ENCODE results near the gene KIT. TPM values are rescaled to one million over a fixed set of nuclear protein-coding genes. Genes with fewer than 3 reads are reported as not detected.
A peak's percentile ranks its signal among the peaks of the same experiment; 100 is the strongest.

Gene KIT
- total and polyA plus RNA-seq, 2 of the 4 experiments (the other 2 are of a cell fraction) = 3.3 to 5.9 TPM

GRCh38 chr4:54659749-54660535, 2.2 kb downstream of the KIT start (continued):
- TF ChIP-seq FOS (IDR thresholded peaks at IDR 0.05; ENCODE audit: low read depth, low read length) (no peak), RFX5 (IDR thresholded peaks at IDR 0.05; ENCODE audit: low read depth, low read length) (no peak), POLR2A (IDR thresholded peaks at IDR 0.05; ENCODE audit: low read depth, low read length) (no peak)

- H2AK5ac ChIP-seq (ENCODE audit: low read depth, low read length) = peak overlapping the region; percentile 15; the same call in 1 of the 2 replicates
- peak overlapping the region; percentile 68; the same call in 1 of the 2 replicates for H3K18ac ChIP-seq (ENCODE audit: low read depth, low read length)
- peak overlapping the region; percentile 7; the same call in 1 of the 2 replicates for H3K23ac ChIP-seq (ENCODE audit: low read depth, low read length)
- peak overlapping the region; percentile 83; the same call in 1 of the 2 replicates for H2BK120ac ChIP-seq (ENCODE audit: low read depth, low read length)
- ATAC-seq (ENCODE audit: low read depth) = no peak
- peak overlapping the region; percentile 1; the same call in 1 of the 2 replicates for H3K4me2 ChIP-seq (ENCODE audit: low read depth, low read length)
- peak overlapping the region; percentile 42; the same call in 1 of the 2 replicates for H3K14ac ChIP-seq (replicated peaks; ENCODE audit: low read depth, low read length)
- no peak overlapping the region for H2AFZ ChIP-seq (replicated peaks; ENCODE audit: low read length, poor library complexity)
- 100% methylated on average over 2 of the region's 2 CpGs for WGBS, 2 experiments (ENCODE audit: extremely low coverage in 2 of 2, insufficient read length in 1 of 2)
- H3K27ac ChIP-seq (ENCODE audit: insufficient read depth, low read length) = no peak overlapping the region; the same call in 1 of the 2 replicates
- in situ Hi-C loops (cut with MboI; ENCODE audit: low sequenced_read_pairs) = no loop called here
- H2AK9ac ChIP-seq (replicated peaks; ENCODE audit: low read depth, low read length, poor library complexity) = no peak overlapping the region
- H3K79me1 ChIP-seq (ENCODE audit: low read depth in 1 of 2, low read length in 2 of 2) = peaks cover 18 to 40% of the 10 kb centered on the region in 2 experiments; a peak in 3 of 4 replicates
- H3K9ac ChIP-seq (ENCODE audit: low read depth, low read length) = no peak overlapping the region
- H2BK5ac ChIP-seq (ENCODE audit: low read depth, low read length, poor library complexity, severe bottlenecking) = peak overlapping the region; percentile 73
- TF ChIP-seq NFE2L2 (IDR thresholded peaks at IDR 0.05; ENCODE audit: low read depth, low read length) = no peak
- TF ChIP-seq CEBPB (IDR thresholded peaks at IDR 0.05; ENCODE audit: low read depth, low read length) = no peak
- no peak for TF ChIP-seq RFX5 (IDR thresholded peaks at IDR 0.05; ENCODE audit: low read depth, low read length)
- TF ChIP-seq, protein P1, sequence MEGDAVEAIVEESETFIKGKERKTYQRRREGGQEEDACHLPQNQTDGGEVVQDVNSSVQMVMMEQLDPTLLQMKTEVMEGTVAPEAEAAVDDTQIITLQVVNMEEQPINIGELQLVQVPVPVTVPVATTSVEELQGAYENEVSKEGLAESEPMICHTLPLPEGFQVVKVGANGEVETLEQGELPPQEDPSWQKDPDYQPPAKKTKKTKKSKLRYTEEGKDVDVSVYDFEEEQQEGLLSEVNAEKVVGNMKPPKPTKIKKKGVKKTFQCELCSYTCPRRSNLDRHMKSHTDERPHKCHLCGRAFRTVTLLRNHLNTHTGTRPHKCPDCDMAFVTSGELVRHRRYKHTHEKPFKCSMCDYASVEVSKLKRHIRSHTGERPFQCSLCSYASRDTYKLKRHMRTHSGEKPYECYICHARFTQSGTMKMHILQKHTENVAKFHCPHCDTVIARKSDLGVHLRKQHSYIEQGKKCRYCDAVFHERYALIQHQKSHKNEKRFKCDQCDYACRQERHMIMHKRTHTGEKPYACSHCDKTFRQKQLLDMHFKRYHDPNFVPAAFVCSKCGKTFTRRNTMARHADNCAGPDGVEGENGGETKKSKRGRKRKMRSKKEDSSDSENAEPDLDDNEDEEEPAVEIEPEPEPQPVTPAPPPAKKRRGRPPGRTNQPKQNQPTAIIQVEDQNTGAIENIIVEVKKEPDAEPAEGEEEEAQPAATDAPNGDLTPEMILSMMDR (conservative IDR thresholded peaks at IDR 0.05; ENCODE audit: low read depth, low read length) = no peak
- TF ChIP-seq SMC3 (IDR thresholded peaks at IDR 0.05; ENCODE audit: low read depth, low read length) = no peak
- no peak for TF ChIP-seq MAFK (IDR thresholded peaks at IDR 0.05; ENCODE audit: low read depth, low read length)
- TF ChIP-seq ELK1 (IDR thresholded peaks at IDR 0.05; ENCODE audit: borderline replicate concordance, low read depth, low read length) = no peak
- no peak for TF ChIP-seq POLR2A (IDR thresholded peaks at IDR 0.05; ENCODE audit: low read depth, low read length)
- H2BK15ac ChIP-seq (ENCODE audit: low read depth, low read length) = peak overlapping the region; percentile 63; the same call in 1 of the 3 replicates
- H3K4me1 ChIP-seq (ENCODE audit: control insufficient read depth, insufficient read depth, low read length) = peaks cover 16% of the 10 kb centered on the region
- H4K5ac ChIP-seq (ENCODE audit: low read depth, low read length) = no peak overlapping the region
- H3K4me3 ChIP-seq (ENCODE audit: insufficient read depth, low read depth, low read length) = no peak overlapping the region
- H3K27me3 ChIP-seq (ENCODE audit: control insufficient read depth, insufficient read depth, low read length) = peaks cover 15% of the 10 kb centered on the region
- BruUV-seq (replicated peaks) = no TSS peak
- intact Hi-C loops (cut with micrococcal nuclease) = loop anchor here (5.0 kb wide), 1 partner anchor 278 kb away; no protein-coding TSS in a partner anchor
- H4K20me1 ChIP-seq (ENCODE audit: insufficient read depth, low read length) = peaks cover 4% of the 10 kb centered on the region; the same call in 1 of the 2 replicates
- peaks cover 7% of the 10 kb centered on the region for H3K9me1 ChIP-seq (ENCODE audit: insufficient read depth, low read length)
- peak overlapping the region; percentile 51 for H2BK20ac ChIP-seq (ENCODE audit: low read depth, low read length)
- DNase-seq = no peak
- peak overlapping the region in 1 of 2 experiments; percentile 57; a peak in 2 of 4 replicates for H4K8ac ChIP-seq (ENCODE audit: low read depth in 2 of 2, low read length in 2 of 2)
- H3K4ac ChIP-seq (ENCODE audit: low read depth, low read length) = peak overlapping the region; percentile 87; the same call in 1 of the 2 replicates
- H3K56ac ChIP-seq (ENCODE audit: extremely low read depth, insufficient read depth, low read length) = no peak overlapping the region
- POLR2A ChIA-PET (ENCODE audit: unreplicated experiment) = no interaction called here
- no peaks in the 10 kb centered on the region for H3K9me3 ChIP-seq (ENCODE audit: control insufficient read depth, insufficient read depth, low read length)
- dilution Hi-C loops (cut with HindIII; ENCODE audit: low sequenced_read_pairs, unreplicated experiment) = no loop called here
- CTCF ChIA-PET = interaction anchor here (1.4 kb wide), 1 partner anchor 300 kb away, joined by 6 read pairs; no protein-coding TSS in a partner anchor
- H4K91ac ChIP-seq (ENCODE audit: insufficient read depth, low read depth, low read length) = no peak overlapping the region
- no peaks in the 10 kb centered on the region for H3K36me3 ChIP-seq (ENCODE audit: control insufficient read depth, insufficient read depth, low read length)
These were observed 2.8 kb downstream of the KIT start for GRCh38 chr4:54660591-54660990.

Measured in IMR-90 (cell line).